T-helper 1 cell treated with Interleukin-12 subunit alpha and Interleukin-12 subunit beta and Interleukin-4 antibody, amounts not matched to agents 30 μg/mL and 1 μg/mL, for 36 hours (primary cell): Measurements from ENCODE around the gene ZNF622.

Source experiments
- H3K27ac Mint-ChIP-seq: one replicate; pipeline ENCODE4 v1.8.0; 2021; ENCODE audit warnings: mild to moderate bottlenecking, mixed read lengths
- H3K27me3 Mint-ChIP-seq: one replicate; pipeline ENCODE4 v1.8.0; 2021; ENCODE audit warnings: low read depth, mixed read lengths
- H3K36me3 Mint-ChIP-seq: one replicate; pipeline ENCODE4 v1.8.0; 2021; ENCODE audit warnings: low read depth, mixed read lengths
- H3K4me1 Mint-ChIP-seq: one replicate; pipeline ENCODE4 v1.8.0; 2021; ENCODE audit warnings: low read depth, mixed read lengths
- H3K4me3 Mint-ChIP-seq: one replicate; pipeline ENCODE4 v1.8.0; 2021; ENCODE audit warnings: mild to moderate bottlenecking, moderate library complexity, mixed read lengths
- H3K9me3 Mint-ChIP-seq: one replicate; pipeline ENCODE4 v1.8.0; 2021; ENCODE audit warnings: mixed read lengths

The ZNF622 gene

DNA sequence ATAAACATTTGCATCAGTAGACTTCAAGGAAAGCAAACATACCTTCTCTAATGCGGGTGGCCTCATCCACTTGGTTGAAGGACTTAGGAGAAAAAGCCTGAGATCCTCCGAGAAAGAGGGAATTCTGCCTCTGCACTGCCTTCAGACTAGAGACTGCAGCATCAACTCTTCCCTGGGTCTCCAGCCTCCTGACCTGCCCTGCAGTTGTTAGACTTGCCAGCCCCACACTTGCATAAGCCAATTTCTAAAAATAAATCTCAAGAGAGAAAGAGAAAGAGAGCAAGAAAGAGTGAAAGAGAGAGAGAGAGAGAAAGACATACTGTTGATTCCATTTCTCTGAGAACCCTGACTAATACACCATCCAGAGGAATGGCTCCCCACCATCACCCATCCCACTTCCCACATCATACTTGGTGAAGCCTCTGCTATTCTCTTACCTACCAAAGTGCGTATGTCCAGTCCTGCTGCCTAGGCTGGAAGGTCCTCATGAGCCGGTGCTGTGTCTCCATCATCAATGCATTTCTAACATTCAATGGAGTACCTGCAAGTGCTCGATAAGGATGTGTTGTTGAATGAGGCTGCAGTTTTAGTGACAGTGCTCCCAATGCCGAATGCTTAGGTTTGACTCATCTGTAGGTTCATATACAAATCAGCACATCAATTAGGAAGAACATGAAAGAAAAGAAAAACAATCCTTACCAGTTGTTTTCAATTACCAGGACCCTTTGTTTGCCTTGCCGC is 35.1 kb downstream of the ZNF622 start:
- Mint-ChIP-seq H3K27me3 (no peaks in the 10 kb centered on the region), H3K36me3 (no peaks in the 10 kb centered on the region), H3K27ac (no peak overlapping the region), H3K9me3 (no peaks in the 10 kb centered on the region), H3K4me3 (no peak overlapping the region), H3K4me1 (no peaks in the 10 kb centered on the region)

DNA sequence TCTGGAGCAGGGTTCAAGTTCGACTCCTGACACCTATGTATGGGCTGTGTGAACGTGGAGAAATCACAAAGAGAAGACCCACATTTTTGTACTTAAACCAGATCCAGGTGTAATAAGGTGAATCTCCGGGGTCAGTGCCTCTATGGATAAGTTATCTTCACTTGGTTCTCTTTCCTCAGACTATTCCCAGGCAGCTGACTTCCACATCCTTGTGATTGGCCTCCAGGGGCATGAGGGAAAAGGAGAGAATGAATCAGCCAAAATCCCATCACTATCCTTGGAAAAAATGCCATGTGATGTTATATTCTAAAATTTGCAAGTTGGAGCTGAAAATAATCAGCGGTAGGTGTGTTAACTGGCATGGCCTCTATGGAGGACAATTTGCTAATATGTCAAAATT is 37.2 kb downstream of the ZNF622 start:
- H3K27ac Mint-ChIP-seq = no peak overlapping the region
- no peaks in the 10 kb centered on the region for H3K36me3 Mint-ChIP-seq
- H3K9me3 Mint-ChIP-seq = no peaks in the 10 kb centered on the region
- H3K27me3 Mint-ChIP-seq = no peaks in the 10 kb centered on the region
- no peak overlapping the region for H3K4me3 Mint-ChIP-seq
- no peaks in the 10 kb centered on the region for H3K4me1 Mint-ChIP-seq

DNA sequence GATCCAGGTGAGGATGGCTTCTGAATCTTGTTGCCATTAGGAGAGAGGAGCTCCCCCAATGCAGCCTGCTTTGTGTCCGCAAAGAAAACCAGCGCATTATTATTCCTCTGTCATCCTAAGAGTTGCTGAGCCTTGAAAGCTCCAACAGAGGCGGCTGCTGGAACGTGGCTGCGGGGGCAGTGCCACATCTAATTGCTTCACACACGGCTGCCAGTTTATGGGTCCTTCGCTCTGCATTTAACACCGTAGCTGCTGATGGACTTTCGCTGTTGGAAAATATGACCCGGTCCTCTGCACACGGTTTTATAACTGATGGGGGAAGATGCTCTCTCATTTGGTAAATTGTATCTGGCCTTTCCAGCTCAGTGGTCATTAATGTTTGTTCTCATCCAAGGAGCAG is 38.0 kb downstream of the ZNF622 start:
- Mint-ChIP-seq H3K4me3 (no peak overlapping the region), H3K27ac (no peak overlapping the region), H3K36me3 (no peaks in the 10 kb centered on the region), H3K27me3 (peaks cover 3% of the 10 kb centered on the region), H3K9me3 (no peaks in the 10 kb centered on the region), H3K4me1 (no peaks in the 10 kb centered on the region)

DNA sequence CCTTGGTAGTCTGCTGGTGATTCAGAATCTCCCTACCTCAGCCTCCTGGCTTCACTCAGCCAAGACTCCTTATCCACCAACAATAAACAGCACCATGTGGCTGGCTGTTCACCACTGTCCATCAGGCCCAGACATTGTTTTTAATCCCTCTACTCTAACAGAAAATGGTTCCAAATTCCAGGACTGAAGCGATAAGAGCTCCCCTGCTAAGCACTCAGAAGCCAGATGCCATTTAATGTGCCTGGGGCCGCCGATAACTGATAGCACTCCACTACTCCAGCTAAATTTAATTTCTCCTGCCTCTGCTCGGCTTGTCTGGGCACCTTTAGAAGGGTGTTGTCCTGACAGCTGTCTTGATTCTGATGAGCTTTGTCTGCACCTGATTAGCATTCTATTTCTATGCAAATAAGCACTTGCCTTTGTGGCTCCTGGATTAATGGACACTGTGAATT is 47.1 kb downstream of the ZNF622 start:
- no peaks in the 10 kb centered on the region for H3K4me1 Mint-ChIP-seq
- H3K9me3 Mint-ChIP-seq = no peaks in the 10 kb centered on the region
- no peak overlapping the region for H3K4me3 Mint-ChIP-seq
- H3K27me3 Mint-ChIP-seq = peaks cover 5% of the 10 kb centered on the region
- H3K36me3 Mint-ChIP-seq = no peaks in the 10 kb centered on the region
- H3K27ac Mint-ChIP-seq = no peak overlapping the region

DNA sequence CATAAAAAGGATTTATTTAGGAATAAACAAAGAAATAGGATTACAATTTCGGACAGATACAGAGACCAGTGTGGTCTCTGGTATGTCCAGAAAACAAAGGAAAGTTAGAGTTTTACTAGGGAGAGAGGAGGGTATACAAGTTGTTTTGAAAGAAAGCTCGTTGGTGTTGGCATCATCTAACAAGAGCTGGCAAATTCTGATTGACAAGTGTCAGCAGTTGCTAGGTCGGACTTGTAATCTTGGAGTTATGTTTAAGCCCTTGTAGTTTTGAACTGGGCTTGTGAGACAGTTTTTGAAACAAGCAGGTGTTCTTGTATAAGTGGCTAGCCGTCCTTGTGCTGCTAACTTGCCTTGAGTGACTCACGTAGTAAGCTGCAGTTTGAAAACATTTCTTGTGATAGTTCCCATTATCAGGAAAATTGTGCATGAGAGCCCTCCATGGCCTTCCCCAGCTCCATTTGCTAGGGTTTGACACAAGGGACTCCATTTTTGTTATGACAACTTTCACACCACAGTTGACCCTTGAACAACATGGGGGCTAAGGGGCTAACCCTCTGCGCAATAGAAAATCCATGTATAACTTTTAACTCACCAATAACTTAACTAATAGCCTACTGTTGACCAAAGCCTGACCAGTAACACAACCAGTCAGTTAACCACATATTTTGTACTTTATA is 48.1 kb downstream of the ZNF622 start:
- H3K9me3 Mint-ChIP-seq = no peaks in the 10 kb centered on the region
- peaks cover 1% of the 10 kb centered on the region for H3K27me3 Mint-ChIP-seq
- no peak overlapping the region for H3K27ac Mint-ChIP-seq
- H3K4me1 Mint-ChIP-seq = no peaks in the 10 kb centered on the region
- no peak overlapping the region for H3K4me3 Mint-ChIP-seq
- H3K36me3 Mint-ChIP-seq = no peaks in the 10 kb centered on the region

DNA sequence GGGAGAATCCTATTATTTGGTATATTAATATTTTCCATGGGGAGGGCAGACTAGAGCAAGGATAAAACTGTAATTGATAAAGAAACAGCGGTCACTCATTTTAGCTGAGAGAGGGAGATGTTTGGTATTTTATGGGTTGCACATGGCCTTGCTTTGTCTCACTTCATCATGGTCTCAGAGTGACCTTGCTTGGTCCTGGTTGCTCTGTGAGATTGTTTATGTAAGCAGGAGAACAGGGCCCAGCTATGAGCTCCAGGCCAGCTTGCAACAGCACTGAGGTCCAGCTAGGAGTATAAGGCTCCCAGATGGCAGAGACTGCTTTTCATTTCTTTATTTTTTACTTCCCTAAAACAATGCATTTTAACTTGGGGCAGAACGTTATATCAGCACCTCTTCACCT is 50.7 kb downstream of the ZNF622 start:
- H3K9me3 Mint-ChIP-seq = no peaks in the 10 kb centered on the region
- H3K36me3 Mint-ChIP-seq = no peaks in the 10 kb centered on the region
- H3K4me1 Mint-ChIP-seq = no peaks in the 10 kb centered on the region
- H3K27me3 Mint-ChIP-seq = no peaks in the 10 kb centered on the region
- H3K4me3 Mint-ChIP-seq = no peak overlapping the region
- no peak overlapping the region for H3K27ac Mint-ChIP-seq

DNA sequence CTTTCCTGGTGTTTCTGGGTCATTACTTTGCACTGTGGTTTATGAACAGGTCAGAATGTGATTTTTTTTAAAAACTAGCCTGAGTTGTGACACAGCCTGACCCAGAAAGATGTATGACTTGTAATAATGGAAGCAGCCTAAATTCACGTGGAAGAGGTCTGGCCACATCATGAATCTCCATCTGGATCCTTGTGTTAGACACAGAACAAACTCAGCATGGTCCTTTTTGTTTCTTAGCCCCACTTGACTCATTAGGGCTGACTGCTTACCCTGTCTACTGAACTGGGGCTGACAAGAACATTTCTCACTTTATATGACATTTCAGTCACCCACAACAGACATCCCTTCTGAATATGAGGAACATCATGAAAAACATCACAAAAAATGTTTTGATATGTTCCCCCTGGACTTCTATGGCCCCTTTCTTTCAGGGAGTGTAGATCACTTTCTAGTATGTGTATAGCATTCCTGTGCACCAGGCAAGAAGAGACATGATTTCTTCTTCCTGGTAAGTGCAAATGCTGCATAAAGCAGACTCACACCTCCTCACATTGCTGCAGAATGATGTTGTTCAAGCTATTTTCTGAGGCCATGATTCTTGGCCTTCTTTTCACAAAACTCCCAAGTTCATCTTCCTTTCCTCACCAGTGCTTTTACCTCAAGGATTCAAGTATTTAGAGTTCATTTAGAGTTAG is 52.3 kb downstream of the ZNF622 start:
- no peaks in the 10 kb centered on the region for H3K36me3 Mint-ChIP-seq
- no peaks in the 10 kb centered on the region for H3K27me3 Mint-ChIP-seq
- no peaks in the 10 kb centered on the region for H3K9me3 Mint-ChIP-seq
- no peak overlapping the region for H3K27ac Mint-ChIP-seq
- H3K4me1 Mint-ChIP-seq = no peaks in the 10 kb centered on the region
- H3K4me3 Mint-ChIP-seq = no peak overlapping the region

DNA sequence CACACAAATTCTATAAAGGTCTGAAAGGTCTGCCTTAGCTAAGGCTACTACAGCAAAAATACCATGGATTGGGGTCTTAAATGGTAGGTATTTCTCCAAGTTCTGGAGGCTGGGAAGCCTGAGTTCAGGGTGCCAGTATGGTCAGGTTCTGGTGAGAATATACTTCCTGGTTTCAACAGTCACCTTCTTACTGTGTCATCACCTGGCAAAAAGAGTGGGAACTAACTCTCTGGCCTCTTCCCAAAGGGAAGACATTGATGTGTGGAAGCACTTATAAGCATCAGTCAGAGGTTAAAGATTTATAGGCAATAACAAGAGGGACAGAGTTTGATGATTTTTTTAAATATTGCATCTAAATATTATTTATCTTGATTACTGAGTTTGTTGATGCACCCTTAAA is 53.0 kb downstream of the ZNF622 start:
- Mint-ChIP-seq H3K27me3 (no peaks in the 10 kb centered on the region), H3K9me3 (no peaks in the 10 kb centered on the region), H3K4me3 (no peak overlapping the region), H3K27ac (no peak overlapping the region), H3K36me3 (no peaks in the 10 kb centered on the region), H3K4me1 (no peaks in the 10 kb centered on the region)

DNA sequence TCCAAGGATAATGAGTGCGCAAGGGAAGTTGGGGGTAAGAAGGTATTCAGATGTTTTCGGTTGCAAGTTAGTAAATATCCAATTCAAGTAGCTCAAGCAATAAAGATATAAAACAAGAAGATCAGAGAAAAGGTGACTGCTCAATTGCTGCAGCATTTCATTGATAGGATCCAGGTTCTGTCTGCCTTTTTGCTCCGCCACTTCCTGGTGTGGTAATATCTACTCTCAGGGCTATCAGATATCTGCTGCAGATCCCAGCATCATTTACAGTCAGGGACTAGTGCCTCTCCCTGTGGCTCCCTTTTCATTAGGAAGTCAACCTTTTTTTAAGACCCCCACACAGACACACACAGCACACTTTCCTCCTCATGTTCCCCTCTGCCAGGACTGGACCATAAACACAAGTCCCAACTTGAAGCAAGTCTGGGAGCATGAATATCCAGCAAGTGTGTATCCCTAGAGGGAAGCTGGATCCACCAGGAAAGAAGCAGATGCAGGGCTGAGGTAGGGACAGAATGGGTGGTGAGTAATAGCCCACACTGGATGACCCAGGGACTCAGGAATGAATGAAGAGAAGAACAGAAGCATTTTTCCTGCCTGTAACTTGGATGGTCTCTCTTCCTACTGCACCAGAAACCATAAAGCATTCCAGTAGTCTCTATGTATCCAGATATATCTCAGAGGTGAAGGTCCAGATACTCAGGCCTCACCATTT is 53.7 kb downstream of the ZNF622 start:
- Mint-ChIP-seq H3K36me3 (no peaks in the 10 kb centered on the region), H3K9me3 (no peaks in the 10 kb centered on the region), H3K4me3 (no peak overlapping the region), H3K4me1 (no peaks in the 10 kb centered on the region), H3K27ac (no peak overlapping the region), H3K27me3 (no peaks in the 10 kb centered on the region)

DNA sequence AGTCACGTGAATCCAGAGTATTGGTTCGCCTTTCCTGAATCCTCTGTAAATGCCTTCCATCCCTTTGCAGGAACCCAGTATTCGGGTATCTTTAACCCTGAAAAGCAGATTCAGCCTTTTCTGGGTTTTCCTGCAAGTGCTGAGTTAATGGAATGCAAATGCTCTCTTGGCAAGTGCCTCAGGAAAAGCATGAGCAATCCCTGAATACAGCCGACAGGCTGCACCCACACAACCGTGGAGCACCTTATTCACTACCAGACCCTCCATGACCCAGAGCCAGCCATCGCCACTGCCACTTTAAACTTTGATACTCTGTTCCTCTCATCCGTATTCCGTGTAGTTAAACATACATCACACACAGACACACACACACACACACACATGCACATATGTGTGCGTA is 54.4 kb downstream of the ZNF622 start:
- Mint-ChIP-seq H3K36me3 (no peaks in the 10 kb centered on the region), H3K4me3 (no peak overlapping the region), H3K27ac (no peak overlapping the region), H3K4me1 (no peaks in the 10 kb centered on the region), H3K9me3 (no peaks in the 10 kb centered on the region), H3K27me3 (no peaks in the 10 kb centered on the region)

DNA sequence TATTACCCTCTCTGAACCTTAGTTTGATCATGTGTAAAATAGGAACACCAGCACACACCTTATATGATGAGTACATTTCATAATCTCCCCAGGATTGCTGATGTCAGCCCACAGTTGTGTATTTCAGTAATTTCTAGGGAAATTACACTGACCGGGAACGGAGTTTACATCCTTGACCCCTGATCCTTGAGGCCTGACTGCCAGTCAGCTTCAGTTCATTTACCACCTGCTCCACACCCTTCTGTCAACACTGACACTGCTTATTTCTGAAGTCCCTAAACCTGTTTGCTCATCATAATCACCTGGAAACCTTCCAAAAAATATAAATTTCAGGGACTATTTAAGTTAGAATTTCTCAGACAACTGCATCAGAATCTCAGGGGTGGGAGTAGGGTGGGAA is 55.3 kb downstream of the ZNF622 start:
- Mint-ChIP-seq H3K36me3 (no peaks in the 10 kb centered on the region), H3K27ac (no peak overlapping the region), H3K27me3 (no peaks in the 10 kb centered on the region), H3K9me3 (no peaks in the 10 kb centered on the region), H3K4me3 (no peak overlapping the region), H3K4me1 (no peaks in the 10 kb centered on the region)

DNA sequence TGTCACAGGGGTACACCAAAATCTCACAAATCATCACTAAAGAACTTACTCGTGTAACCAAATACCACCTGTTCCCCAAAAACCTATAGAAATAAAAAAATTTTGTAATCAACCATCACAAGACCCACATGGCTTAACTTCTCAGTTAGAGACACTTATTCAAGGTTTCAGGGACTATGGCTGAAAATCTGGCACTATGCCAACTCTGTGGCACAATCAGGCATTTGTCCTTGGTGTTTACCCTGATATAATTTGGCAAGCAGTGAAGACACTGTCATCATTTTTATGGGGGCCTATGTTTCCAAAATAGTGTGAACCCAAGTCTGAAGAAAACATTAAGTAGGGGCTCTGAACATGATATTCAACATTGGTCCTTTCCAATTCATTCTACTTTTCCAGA is 59.0 kb downstream of the ZNF622 start:
- Mint-ChIP-seq H3K27me3 (no peaks in the 10 kb centered on the region), H3K9me3 (no peaks in the 10 kb centered on the region), H3K4me3 (no peak overlapping the region), H3K4me1 (no peaks in the 10 kb centered on the region), H3K36me3 (no peaks in the 10 kb centered on the region), H3K27ac (no peak overlapping the region)

DNA sequence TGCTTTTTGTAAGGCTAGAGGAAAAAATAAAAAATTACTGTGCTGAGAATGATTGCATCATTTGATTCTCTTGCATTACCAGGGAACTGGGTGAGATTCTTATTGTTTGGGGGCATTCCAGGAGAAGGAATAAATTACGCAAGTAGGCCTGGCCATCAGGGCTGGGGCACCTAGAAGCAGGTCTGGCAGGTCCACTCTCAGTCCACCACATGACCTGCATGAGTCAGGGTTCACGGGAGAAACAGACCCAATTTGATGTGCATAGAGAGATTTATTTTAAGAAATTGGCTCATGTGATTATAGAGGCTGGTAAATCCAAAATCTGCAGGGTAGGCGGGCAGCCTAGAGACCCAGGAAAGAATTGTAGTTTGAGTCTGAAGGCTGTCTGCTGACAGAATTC is 59.6 kb downstream of the ZNF622 start:
- Mint-ChIP-seq H3K36me3 (no peaks in the 10 kb centered on the region), H3K27ac (no peak overlapping the region), H3K4me1 (no peaks in the 10 kb centered on the region), H3K9me3 (no peaks in the 10 kb centered on the region), H3K4me3 (no peak overlapping the region), H3K27me3 (no peaks in the 10 kb centered on the region)
